Neural cell (in vitro differentiated cells): ENCODE data around the gene RADIL. TPM values are rescaled to one million over a fixed set of nuclear protein-coding genes. Genes with fewer than 3 reads are reported as not detected.

Source experiments
- H2AFZ ChIP-seq: fragments of 200-600, 300-800 bp; sonication (generic), shearing (Covaris generic); 2 replicates; pipeline ENCODE4 v1.6.0; 2014; ENCODE audit warnings: low read depth, mild to moderate bottlenecking, antibody characterized with exemption, low read length, moderate library complexity
- H3F3A ChIP-seq: fragments of 200-600 bp; shearing (Covaris generic); 2 replicates; pipeline ENCODE4 v1.6.1; 2016; ENCODE audit warnings: mild to moderate bottlenecking, moderate library complexity, mixed read lengths, antibody characterized with exemption, low read length; ENCODE audit not compliant: insufficient read depth, poor library complexity, severe bottlenecking
- H3K27ac ChIP-seq: fragments of 200-600, 300-800 bp; sonication (generic), shearing (Covaris generic); 2 replicates; pipeline ENCODE4 v1.5.1; 2014; ENCODE audit warnings: mild to moderate bottlenecking, low read length, moderate library complexity
- H3K27me3 ChIP-seq: fragments of 300-800, 200-600 bp; sonication (generic), shearing (Covaris generic); 2 replicates; pipeline ENCODE4 v1.6.0; 2014; ENCODE audit warnings: mild to moderate bottlenecking, low read depth, low read length, moderate library complexity; ENCODE audit not compliant: insufficient read depth
- H3K36me3 ChIP-seq: fragments of 300-800, 200-600 bp; sonication (generic), shearing (Covaris generic); 2 replicates; pipeline ENCODE4 v1.5.1; 2014; ENCODE audit warnings: mild to moderate bottlenecking, antibody characterized with exemption, low read length, moderate library complexity; ENCODE audit not compliant: insufficient read depth
- H3K4me2 ChIP-seq: fragments of 300-800, 200-600 bp; sonication (generic), shearing (Covaris generic); 2 replicates; pipeline ENCODE4 v1.6.0; 2014; ENCODE audit warnings: mild to moderate bottlenecking, low read length
- H3K4me3 ChIP-seq: fragments of 300-800, 200-600 bp; sonication (generic), shearing (Covaris generic); 2 replicates; pipeline ENCODE4 v1.5.1; 2014; ENCODE audit warnings: mild to moderate bottlenecking, low read length, moderate library complexity
- H3K79me2 ChIP-seq: fragments of 200-600 bp; shearing (Covaris generic); replicated peaks from 2 replicates; pipeline ENCODE4 v1.6.0; 2014; ENCODE audit warnings: mild to moderate bottlenecking, low read length, moderate library complexity; ENCODE audit not compliant: insufficient read depth
- H3K9ac ChIP-seq: fragments of 300-800, 200-600 bp; sonication (generic), shearing (Covaris generic); 2 replicates; pipeline ENCODE4 v1.6.1; 2016; ENCODE audit warnings: mild to moderate bottlenecking, low read length, mixed read lengths
- H3K9me2 ChIP-seq: fragments of 200-600 bp; shearing (Covaris generic); 2 replicates; pipeline ENCODE4 v1.6.1; 2016; ENCODE audit warnings: mild to moderate bottlenecking, low read length, mixed read lengths; ENCODE audit not compliant: insufficient read depth
- H3K9me3 ChIP-seq: fragments of 200-600, 300-800 bp; sonication (generic), shearing (Covaris generic); 2 replicates; pipeline ENCODE4 v1.6.1; 2016; ENCODE audit warnings: mild to moderate bottlenecking, mixed run types, low read length, moderate library complexity, mixed read lengths
- H4K20me1 ChIP-seq: fragments of 200-600 bp; shearing (Covaris generic); 2 replicates; pipeline ENCODE4 v1.6.1; 2016; ENCODE audit warnings: mild to moderate bottlenecking, mixed run types; ENCODE audit not compliant: insufficient read depth
- EP300 ChIP-seq: fragments of 450-650 bp; conservative IDR thresholded peaks from 2 replicates; pipeline ENCODE4 v1.6.1; 2014; ENCODE audit warnings: antibody characterized with exemption, mild to moderate bottlenecking, moderate library complexity; ENCODE audit not compliant: poor library complexity, severe bottlenecking
- EZH2 ChIP-seq: fragments of 200-600, 300-800 bp; shearing (Covaris generic), sonication (generic); IDR thresholded peaks from 2 replicates; pipeline ENCODE4 v1.6.1; 2014; ENCODE audit warnings: antibody characterized with exemption, low read length, borderline replicate concordance, mild to moderate bottlenecking; ENCODE audit not compliant: insufficient read depth, poor library complexity, severe bottlenecking
- MXI1 ChIP-seq: fragments of 450-650 bp; conservative IDR thresholded peaks from 2 replicates; pipeline ENCODE4 v1.6.1; 2014; ENCODE audit warnings: antibody characterized with exemption, mild to moderate bottlenecking; ENCODE audit not compliant: poor library complexity, severe bottlenecking
- POLR2AphosphoS5 ChIP-seq: IDR thresholded peaks from 2 replicates; pipeline ENCODE4 v1.6.1; 2012
- RAD21 ChIP-seq: fragments of 450-650 bp; conservative IDR thresholded peaks from 2 replicates; pipeline ENCODE4 v1.6.1; 2014; ENCODE audit warnings: antibody characterized with exemption, mild to moderate bottlenecking, moderate library complexity
- SMC3 ChIP-seq: fragments of 450-650 bp; conservative IDR thresholded peaks from 2 replicates; pipeline ENCODE4 v1.6.1; 2014; ENCODE audit warnings: antibody characterized with exemption, mild to moderate bottlenecking, moderate library complexity; ENCODE audit not compliant: poor library complexity
- TAF1 ChIP-seq: IDR thresholded peaks from 2 replicates; pipeline ENCODE4 v1.6.1; 2012; ENCODE audit warnings: low read depth
- polyA plus RNA-seq: library from polyadenylated mRNA; depleted of rRNA; stranded (reverse); fragments of >200 nt; gene quantifications from 2 replicates; pipeline ENCODE4 v1.2.3, GENCODE V29; 2014
- TF ChIP-seq, protein P1 (sequence below): fragments of 450-650 bp; IDR thresholded peaks from 2 replicates; pipeline ENCODE4 v1.5.1; 2014; ENCODE audit warnings: antibody characterized with exemption, mild to moderate bottlenecking, moderate library complexity; ENCODE audit not compliant: poor library complexity, severe bottlenecking
- TF ChIP-seq, protein P2 (sequence below): IDR thresholded peaks from 2 replicates; pipeline ENCODE4 v1.6.1; 2012; ENCODE audit warnings: borderline replicate concordance

Gene RADIL
- polyA plus RNA-seq, 1 donor from 2014 or later, result 4.1 TPM

DNA sequence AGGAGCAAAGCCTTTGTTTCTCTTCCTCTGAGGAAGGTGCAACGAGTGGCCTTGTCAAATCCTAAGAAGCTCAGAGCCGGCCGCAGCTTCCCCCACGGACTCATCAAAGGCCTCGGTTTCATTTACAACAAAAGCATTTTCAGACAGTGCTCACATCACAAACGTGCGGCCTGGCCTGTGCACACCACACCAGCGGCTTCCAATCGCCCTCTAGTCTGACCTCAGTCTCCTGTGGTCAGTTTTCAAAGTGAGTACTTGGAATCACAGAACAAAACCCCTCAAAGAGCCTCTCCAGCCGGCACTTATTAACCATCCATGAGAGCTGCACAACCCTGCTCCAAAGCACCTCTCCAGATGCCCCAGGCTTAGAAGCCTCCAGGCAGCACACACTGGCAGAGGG, 3.3 kb downstream of the RADIL start:
- no peaks in the 10 kb centered on the region for H3K9me2 ChIP-seq
- H3K27me3 ChIP-seq, result no peaks in the 10 kb centered on the region
- H3K79me2 ChIP-seq, result peaks cover 6% of the 10 kb centered on the region
- H3K4me3 ChIP-seq, result no peak overlapping the region
- H4K20me1 ChIP-seq, result no peaks in the 10 kb centered on the region
- H3K9ac ChIP-seq, result no peak overlapping the region
- H3K4me2 ChIP-seq, result no peak overlapping the region
- no peaks in the 10 kb centered on the region for H3K9me3 ChIP-seq
- H3K27ac ChIP-seq, result no peak overlapping the region
- no peaks in the 10 kb centered on the region for H3F3A ChIP-seq
- no peak overlapping the region for H2AFZ ChIP-seq
- no peaks in the 10 kb centered on the region for H3K36me3 ChIP-seq
- TF ChIP-seq, protein P1, sequence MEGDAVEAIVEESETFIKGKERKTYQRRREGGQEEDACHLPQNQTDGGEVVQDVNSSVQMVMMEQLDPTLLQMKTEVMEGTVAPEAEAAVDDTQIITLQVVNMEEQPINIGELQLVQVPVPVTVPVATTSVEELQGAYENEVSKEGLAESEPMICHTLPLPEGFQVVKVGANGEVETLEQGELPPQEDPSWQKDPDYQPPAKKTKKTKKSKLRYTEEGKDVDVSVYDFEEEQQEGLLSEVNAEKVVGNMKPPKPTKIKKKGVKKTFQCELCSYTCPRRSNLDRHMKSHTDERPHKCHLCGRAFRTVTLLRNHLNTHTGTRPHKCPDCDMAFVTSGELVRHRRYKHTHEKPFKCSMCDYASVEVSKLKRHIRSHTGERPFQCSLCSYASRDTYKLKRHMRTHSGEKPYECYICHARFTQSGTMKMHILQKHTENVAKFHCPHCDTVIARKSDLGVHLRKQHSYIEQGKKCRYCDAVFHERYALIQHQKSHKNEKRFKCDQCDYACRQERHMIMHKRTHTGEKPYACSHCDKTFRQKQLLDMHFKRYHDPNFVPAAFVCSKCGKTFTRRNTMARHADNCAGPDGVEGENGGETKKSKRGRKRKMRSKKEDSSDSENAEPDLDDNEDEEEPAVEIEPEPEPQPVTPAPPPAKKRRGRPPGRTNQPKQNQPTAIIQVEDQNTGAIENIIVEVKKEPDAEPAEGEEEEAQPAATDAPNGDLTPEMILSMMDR, result no peak
- TF ChIP-seq TAF1, result no peak
- no peak for TF ChIP-seq EP300
- TF ChIP-seq RAD21, result no peak
- no peak for TF ChIP-seq SMC3
- no peak for TF ChIP-seq MXI1
- TF ChIP-seq, protein P2, sequence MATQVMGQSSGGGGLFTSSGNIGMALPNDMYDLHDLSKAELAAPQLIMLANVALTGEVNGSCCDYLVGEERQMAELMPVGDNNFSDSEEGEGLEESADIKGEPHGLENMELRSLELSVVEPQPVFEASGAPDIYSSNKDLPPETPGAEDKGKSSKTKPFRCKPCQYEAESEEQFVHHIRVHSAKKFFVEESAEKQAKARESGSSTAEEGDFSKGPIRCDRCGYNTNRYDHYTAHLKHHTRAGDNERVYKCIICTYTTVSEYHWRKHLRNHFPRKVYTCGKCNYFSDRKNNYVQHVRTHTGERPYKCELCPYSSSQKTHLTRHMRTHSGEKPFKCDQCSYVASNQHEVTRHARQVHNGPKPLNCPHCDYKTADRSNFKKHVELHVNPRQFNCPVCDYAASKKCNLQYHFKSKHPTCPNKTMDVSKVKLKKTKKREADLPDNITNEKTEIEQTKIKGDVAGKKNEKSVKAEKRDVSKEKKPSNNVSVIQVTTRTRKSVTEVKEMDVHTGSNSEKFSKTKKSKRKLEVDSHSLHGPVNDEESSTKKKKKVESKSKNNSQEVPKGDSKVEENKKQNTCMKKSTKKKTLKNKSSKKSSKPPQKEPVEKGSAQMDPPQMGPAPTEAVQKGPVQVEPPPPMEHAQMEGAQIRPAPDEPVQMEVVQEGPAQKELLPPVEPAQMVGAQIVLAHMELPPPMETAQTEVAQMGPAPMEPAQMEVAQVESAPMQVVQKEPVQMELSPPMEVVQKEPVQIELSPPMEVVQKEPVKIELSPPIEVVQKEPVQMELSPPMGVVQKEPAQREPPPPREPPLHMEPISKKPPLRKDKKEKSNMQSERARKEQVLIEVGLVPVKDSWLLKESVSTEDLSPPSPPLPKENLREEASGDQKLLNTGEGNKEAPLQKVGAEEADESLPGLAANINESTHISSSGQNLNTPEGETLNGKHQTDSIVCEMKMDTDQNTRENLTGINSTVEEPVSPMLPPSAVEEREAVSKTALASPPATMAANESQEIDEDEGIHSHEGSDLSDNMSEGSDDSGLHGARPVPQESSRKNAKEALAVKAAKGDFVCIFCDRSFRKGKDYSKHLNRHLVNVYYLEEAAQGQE, result no peak
- TF ChIP-seq EZH2, result no peak
- TF ChIP-seq POLR2AphosphoS5, result no peak

DNA sequence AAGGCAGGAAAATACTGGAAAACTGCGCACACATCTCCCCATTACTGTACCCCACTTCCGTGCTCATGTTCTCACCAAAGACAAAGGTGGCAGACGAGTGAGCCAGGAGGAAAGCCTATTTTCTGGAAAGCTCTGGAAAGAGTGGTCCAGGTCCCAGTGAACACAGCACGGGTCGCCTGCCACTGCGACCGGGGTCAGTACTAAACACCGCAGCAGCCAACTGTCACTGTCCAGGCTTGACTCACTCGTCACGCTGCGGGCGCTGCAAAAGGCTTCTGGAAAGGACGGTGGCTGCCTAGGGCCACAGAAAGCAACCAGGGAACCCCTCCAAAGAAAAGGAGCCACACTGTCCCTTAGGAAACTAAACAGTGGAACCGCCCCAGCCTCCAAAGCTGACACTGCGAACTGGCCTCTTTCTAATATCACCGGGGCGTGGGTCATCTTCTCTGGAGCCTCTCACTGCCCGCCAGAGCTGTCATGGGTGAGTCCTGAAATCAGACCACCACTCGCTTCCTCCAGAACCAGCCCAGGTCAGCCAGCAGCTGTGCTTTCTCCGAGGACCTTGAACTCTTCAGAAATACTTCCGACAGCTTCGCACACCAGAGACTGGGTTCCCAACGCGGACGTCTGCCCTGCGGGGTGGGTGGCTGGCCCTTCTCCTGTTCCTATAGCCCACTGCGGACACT, 4.0 kb downstream of the RADIL start:
- no peak overlapping the region for H3K4me2 ChIP-seq

More for the DNA sequence above, 4.0 kb downstream of the RADIL start:
- no peaks in the 10 kb centered on the region for H3K9me3 ChIP-seq
- no peaks in the 10 kb centered on the region for H3K9me2 ChIP-seq
- H3F3A ChIP-seq, result no peaks in the 10 kb centered on the region
- H2AFZ ChIP-seq, result no peak overlapping the region
- H4K20me1 ChIP-seq, result no peaks in the 10 kb centered on the region
- no peak overlapping the region for H3K27ac ChIP-seq
- no peak overlapping the region for H3K9ac ChIP-seq
- H3K27me3 ChIP-seq, result no peaks in the 10 kb centered on the region
- no peak for TF ChIP-seq EZH2
- TF ChIP-seq MXI1, result no peak
- no peak for TF ChIP-seq EP300
- TF ChIP-seq POLR2AphosphoS5, result no peak
- H3K4me3 ChIP-seq, result no peak overlapping the region
- no peaks in the 10 kb centered on the region for H3K36me3 ChIP-seq
- peaks cover 6% of the 10 kb centered on the region for H3K79me2 ChIP-seq
